22Rv1 (cell line): ENCODE data around the gene ACTN2.

Experiments used
- CTCF ChIP-seq: fragments of 450-650 bp; IDR thresholded peaks from 2 replicates; pipeline ENCODE4 v1.5.1; 2017; ENCODE audit warnings: mild to moderate bottlenecking
- ZFX ChIP-seq: fragments of 450-650 bp; IDR thresholded peaks from 2 replicates; pipeline ENCODE4 v1.6.1; 2017; ENCODE audit warnings: antibody characterized with exemption, borderline replicate concordance

GRCh38 chr1:236751385-236751784, 65.1 kb downstream of the ACTN2 start:
- TF ChIP-seq CTCF (no peak), ZFX (no peak)
